ENCODE results near the gene C10orf95.

C10orf95 gene

DNA sequence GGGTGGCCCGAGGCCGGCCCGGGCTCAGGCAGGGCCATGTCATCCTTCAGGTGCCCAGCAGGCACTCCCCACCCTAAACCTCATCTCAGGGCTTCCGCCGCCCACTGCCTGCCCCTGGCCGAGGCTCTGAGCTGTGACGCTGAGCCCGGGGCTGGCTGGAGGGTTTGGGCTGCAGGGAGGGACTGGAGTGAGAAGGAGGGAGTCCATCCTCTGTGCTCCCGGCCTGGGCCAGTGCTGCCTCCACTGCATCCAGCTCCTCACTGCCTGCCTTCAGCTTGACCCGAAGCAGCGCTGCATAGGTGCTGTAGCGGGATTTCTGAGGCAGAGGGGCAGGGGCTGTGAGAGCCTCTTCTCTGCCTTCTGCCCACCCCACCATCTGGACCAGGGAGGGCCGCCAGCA lies 48.2 kb downstream of the C10orf95 start:
- DNase-seq (ENCODE audit: low read depth in 2 of 3, low spot score in 1 of 3): no peak

DNA sequence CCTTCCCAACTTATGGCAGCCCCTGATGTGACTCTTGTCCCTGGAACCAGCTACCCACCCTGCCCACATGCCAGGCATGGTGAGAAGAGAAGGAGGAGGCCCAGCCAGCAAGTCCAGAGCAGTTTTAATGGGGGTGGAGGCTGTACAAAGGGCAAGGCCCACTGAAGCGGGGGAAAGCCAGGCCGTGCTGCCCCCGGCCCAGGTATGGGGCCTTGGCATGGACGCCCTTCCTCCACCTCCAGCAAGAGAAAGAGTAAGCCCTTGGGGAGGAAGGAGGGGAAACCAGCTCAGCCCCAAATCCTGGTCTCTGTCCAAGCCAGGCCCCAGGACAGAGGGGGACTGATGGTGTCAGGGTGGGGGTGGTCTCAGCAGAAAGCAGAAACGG lies 48.8 kb downstream of the C10orf95 start:
- no peak for DNase-seq (ENCODE audit: low read depth in 2 of 3, low spot score in 1 of 3)

DNA sequence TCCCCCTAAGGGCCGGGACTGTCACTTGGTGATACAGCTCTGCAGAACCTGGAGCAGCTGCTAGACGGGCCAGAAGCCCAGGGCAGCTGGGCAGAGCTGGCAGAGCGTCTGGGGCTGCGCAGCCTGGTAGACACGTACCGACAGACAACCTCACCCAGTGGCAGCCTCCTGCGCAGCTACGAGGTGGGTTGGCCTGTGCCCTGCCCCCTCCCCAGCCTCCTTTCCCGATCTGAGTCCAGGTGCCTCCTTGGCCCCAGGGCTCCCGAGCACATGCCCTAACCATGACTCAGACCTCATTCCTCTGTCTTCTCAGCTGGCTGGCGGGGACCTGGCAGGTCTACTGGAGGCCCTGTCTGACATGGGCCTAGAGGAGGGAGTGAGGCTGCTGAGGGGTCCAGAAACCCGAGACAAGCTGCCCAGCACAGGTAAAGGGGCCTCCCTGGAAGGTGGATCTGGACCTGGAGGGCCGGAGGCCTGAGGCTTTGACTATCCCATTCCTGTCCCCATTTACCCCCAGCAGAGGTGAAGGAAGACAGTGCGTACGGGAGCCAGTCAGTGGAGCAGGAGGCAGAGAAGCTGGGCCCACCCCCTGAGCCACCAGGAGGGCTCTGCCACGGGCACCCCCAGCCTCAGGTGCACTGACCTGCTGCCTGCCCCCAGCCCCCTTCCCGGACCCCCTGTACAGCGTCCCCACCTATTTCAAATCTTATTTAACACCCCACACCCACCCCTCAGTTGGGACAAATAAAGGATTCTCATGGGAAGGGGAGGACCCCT lies 49.4 kb downstream of the C10orf95 start:
- no peak for DNase-seq (ENCODE audit: low read depth in 2 of 3, low spot score in 1 of 3)

DNA sequence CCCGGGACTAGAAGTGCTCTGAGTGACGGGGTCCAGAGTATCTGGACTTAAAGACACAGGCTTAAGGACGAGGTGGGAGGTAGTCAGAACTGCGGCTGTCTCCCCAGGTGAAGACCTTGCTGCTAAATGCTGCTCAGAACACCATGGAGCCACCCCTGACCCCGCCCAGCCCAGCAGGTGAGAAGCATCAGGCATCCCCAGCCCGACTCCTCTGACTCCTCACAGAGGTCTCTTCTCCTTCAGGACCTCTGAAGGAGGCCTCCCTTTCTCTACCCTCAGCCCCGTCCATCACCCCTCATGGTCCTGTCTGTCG lies 50.0 kb downstream of the C10orf95 start:
- no peak for DNase-seq (ENCODE audit: low read depth in 2 of 3, low spot score in 1 of 3)

DNA sequence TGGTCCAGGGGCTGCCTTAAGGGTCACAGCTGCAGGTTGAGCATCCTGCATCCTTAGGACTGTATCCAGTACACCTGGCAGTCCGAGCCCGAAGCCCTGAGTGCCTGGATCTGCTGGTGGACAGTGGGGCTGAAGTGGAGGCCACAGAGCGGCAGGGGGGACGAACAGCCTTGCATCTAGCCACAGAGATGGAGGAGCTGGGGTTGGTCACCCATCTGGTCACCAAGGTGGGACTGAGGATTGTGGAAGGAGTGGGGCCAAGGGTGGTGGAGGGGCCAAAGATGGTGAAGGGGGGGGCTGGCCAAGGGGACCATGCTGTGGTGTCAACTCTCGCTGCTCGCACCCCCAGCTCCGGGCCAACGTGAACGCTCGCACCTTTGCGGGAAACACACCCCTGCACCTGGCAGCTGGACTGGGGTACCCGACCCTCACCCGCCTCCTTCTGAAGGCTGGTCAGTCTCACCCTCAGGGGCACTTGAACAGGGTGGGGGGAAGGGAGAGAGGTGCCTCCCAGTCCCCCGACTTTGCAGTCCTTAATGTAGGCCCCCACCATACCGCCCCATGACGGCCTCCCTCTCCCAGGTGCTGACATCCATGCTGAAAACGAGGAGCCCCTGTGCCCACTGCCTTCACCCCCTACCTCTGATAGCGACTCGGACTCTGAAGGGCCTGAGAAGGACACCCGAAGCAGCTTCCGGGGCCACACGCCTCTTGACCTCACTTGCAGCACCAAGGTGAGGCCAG lies 50.6 kb downstream of the C10orf95 start:
- no peak for DNase-seq (ENCODE audit: low read depth in 2 of 3, low spot score in 1 of 3)

DNA sequence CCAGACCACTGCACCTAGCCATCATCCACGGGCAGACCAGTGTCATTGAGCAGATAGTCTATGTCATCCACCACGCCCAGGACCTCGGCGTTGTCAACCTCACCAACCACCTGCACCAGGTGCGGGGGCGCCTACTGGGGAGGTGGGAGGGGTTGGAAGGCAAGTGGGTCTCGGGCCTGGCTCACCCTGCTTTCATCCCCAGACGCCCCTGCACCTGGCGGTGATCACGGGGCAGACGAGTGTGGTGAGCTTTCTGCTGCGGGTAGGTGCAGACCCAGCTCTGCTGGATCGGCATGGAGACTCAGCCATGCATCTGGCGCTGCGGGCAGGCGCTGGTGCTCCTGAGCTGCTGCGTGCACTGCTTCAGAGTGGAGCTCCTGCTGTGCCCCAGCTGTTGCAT lies 51.3 kb downstream of the C10orf95 start:
- no peak for DNase-seq (ENCODE audit: low read depth in 2 of 3, low spot score in 1 of 3)

Data from stimulated activated CD4-positive, alpha-beta T cell treated with anti-CD3 and anti-CD28 coated beads, Interleukin-12 subunit alpha, Interleukin-12 subunit beta, amount 100 ng/mL, for 48 hours (primary cell).